Cardiac fibroblast (primary cell): Measurements from ENCODE around the gene TNIP1.

Experiments
- DNase-seq, 2 donors: peaks; one replicate each; pipeline versions ENCODE4 v3.0.0 to v3.0.0-alpha.2; 2010; ENCODE audit warnings: low read depth in 2 of 2
- H3K4me3 ChIP-seq, 2 donors: replicated peaks in 1 of 2; 1 replicate in 1 of 2; 2 replicates in 1 of 2; pipeline ENCODE4 v1.5.1; 2011; ENCODE audit warnings: low read depth in 2 of 2, low read length in 2 of 2, mild to moderate bottlenecking in 2 of 2, moderate library complexity in 1 of 2
- CTCF ChIP-seq: IDR thresholded peaks from one replicate; pipeline ENCODE4 v1.5.1; 2011; ENCODE audit warnings: low read depth, mild to moderate bottlenecking, low read length, inconsistent platforms

The TNIP1 gene

GRCh38 chr5:151048526-151048925, 32.3 kb downstream of the TNIP1 start:
- peak; percentile 51 for TF ChIP-seq CTCF
- H3K4me3 ChIP-seq, result no peak overlapping the region
- DNase-seq, result peak; percentile 35 to 39

GRCh38 chr5:151047814-151048425, 32.9 kb downstream of the TNIP1 start:
- DNase-seq, result peak; percentile 41 to 45
- no peak overlapping the region for H3K4me3 ChIP-seq
- peak; percentile 97 for TF ChIP-seq CTCF

- DNase-seq, result no peak
- no peak for TF ChIP-seq CTCF
- no peak overlapping the region for H3K4me3 ChIP-seq
These were observed 38.3 kb downstream of the TNIP1 start for GRCh38 chr5:151042453-151043093.

GRCh38 chr5:151041577-151042268, 39.1 kb downstream of the TNIP1 start:
- DNase-seq, result no peak
- H3K4me3 ChIP-seq, result no peak overlapping the region
- TF ChIP-seq CTCF, result no peak

GRCh38 chr5:151040211-151040747, 40.6 kb downstream of the TNIP1 start:
- peak in 1 of 2 donors; percentile 53 for DNase-seq
- TF ChIP-seq CTCF, result peak; percentile 12
- no peak overlapping the region for H3K4me3 ChIP-seq

GRCh38 chr5:151039665-151040064, 41.2 kb downstream of the TNIP1 start:
- TF ChIP-seq CTCF, result no peak
- no peak overlapping the region for H3K4me3 ChIP-seq
- DNase-seq, result no peak
